GM12801 (cell line): Measurements from ENCODE around the gene PTPRN.

Experiments
- TF ChIP-seq, protein P1 (sequence below): IDR thresholded peaks from one replicate; pipeline ENCODE4 v1.5.1; 2011; ENCODE audit warnings: control low read depth; ENCODE audit not compliant: insufficient read length; ENCODE audit errors: extremely low read depth

PTPRN gene

DNA sequence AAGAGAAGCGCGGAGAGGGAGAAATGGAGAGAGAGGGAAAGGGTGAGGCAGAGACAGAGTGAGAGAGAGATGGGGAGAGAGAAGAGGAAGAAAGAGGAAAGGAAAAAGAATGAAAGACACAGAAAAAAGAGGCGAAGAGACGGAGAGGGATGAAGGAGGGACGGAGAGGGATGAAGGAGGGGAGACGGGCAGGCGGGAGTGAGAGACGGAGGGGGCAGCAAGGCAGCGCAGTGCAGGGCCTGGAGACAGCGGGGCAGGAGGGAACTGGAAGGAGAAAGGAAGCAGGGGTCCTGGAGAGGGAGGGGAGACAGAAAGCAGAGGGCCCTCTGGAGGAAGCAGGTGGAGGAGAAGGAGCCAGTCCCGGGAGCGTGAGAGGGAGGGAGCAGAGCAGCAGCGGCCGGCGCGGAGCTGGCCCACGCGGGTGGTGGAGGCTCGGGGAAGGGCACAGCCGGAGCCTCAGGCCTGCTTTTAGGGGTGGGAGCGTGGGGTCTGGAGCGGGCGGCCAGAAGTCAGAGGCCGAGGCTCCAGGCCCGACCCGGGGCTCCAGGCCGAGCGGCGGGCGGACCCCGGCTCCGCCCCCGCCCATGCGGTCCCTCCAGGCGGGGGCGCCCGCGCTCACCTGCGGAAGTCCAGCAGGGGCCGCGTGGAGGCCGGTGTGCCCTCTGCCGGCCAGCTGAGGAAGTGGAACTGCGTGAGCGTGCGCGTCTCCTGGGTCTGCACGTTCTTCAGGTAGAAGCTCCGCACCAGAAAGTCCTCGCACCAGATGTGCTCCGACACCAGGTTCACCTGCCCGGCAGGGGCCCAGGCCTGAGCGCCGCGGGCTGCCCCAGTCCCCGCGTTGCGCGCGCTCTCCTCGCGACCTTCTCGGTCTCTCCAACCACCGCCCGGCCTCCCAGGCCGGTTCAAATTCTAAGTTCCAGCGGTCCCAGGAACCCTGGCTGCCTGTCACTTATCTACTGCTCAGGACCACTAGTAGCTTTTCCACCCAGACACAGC lies 14.5 kb downstream of the PTPRN start:
- TF ChIP-seq, protein P1, sequence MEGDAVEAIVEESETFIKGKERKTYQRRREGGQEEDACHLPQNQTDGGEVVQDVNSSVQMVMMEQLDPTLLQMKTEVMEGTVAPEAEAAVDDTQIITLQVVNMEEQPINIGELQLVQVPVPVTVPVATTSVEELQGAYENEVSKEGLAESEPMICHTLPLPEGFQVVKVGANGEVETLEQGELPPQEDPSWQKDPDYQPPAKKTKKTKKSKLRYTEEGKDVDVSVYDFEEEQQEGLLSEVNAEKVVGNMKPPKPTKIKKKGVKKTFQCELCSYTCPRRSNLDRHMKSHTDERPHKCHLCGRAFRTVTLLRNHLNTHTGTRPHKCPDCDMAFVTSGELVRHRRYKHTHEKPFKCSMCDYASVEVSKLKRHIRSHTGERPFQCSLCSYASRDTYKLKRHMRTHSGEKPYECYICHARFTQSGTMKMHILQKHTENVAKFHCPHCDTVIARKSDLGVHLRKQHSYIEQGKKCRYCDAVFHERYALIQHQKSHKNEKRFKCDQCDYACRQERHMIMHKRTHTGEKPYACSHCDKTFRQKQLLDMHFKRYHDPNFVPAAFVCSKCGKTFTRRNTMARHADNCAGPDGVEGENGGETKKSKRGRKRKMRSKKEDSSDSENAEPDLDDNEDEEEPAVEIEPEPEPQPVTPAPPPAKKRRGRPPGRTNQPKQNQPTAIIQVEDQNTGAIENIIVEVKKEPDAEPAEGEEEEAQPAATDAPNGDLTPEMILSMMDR = peak; percentile 43

DNA sequence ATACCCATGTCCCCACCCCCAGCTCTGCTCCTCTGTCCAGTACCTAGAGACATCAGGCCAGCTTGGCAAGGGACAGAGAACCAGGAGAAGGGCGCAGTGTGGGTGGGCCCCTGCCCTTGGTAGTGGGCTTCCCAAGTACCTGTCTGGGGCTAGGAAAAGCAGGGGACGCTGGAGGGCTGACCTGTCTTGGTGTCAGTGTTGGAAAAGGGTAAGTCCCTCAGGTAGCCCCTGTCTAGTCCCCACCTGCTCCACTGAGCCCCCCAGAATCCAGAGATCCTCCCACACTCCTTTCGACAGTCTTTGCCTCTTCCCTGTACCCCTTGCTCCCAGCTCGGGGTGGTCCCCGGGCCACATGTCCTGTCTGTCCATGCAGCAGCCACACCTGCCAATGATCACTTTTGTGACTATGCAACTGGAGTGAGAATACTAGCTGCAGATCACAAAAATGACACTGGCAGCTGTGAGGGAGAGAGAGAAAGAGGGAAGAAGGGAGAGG lies 15.4 kb downstream of the PTPRN start:
- TF ChIP-seq, protein P1 = no peak

DNA sequence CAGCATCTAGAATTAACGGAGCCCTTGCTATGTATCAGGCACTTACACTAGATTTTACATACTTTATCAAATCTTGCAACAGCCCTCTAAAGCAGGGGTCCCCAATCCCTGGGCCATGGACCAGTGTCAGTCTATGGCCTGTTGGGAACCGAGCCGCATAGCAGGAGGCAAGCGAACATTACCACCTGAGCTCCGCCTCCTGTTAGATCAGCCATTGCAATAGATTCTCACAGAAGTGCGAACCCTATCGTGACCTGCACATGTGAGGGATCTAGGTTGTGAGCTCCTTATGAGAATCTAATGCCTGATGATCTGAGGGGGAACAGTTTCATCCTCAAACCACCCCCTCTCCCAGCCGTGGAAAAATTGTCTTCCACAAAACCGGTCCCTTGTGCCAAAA lies 16.6 kb downstream of the PTPRN start:
- TF ChIP-seq, protein P1 = no peak

DNA sequence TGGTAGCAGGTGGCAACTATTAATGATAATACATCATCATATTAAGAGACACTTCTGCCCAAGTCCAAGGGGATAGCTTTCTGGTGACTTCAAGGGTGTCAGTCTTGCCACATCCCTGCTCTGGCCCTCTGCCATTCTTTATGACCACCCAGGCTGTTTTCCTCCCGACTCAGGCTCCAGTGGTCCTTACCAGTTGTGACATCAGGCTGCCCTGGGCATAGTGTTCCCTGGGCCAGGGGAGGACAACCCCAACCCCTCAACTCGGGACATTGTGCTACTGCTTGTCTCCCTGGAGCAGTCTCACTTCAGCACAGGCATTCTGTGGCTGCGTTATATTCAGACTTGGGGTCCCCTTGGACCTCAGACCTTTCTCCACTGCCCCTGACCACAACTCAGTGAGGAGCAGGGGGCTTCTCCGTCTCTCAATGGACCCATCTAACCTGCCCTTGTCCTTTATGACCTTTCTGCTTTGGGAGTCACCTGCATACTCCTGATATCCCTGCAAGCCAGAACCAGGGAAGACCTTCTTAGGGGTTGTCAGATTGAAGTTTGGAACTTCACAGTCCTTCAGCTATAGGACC lies 17.2 kb downstream of the PTPRN start:
- TF ChIP-seq, protein P1 = no peak

DNA sequence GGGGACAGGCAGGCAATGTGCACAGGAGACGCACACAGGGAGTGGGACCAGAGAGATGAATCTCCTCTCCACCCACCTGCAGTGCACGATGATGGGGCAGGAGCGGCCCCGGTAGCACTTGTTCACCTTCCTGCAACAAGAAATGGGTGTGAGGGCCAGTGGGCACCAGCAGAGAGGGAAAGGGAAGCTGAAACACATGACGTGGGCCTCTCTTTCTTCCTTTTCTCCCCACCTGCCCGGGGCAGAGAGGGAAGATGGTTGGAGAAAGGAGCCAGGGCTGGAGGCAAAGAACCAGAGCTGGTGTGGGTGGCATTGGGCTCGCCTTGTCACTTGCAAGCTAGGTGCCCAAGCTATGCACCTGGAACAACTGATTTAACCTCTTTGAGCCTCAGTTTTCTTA lies 17.8 kb downstream of the PTPRN start:
- TF ChIP-seq, protein P1 = no peak

DNA sequence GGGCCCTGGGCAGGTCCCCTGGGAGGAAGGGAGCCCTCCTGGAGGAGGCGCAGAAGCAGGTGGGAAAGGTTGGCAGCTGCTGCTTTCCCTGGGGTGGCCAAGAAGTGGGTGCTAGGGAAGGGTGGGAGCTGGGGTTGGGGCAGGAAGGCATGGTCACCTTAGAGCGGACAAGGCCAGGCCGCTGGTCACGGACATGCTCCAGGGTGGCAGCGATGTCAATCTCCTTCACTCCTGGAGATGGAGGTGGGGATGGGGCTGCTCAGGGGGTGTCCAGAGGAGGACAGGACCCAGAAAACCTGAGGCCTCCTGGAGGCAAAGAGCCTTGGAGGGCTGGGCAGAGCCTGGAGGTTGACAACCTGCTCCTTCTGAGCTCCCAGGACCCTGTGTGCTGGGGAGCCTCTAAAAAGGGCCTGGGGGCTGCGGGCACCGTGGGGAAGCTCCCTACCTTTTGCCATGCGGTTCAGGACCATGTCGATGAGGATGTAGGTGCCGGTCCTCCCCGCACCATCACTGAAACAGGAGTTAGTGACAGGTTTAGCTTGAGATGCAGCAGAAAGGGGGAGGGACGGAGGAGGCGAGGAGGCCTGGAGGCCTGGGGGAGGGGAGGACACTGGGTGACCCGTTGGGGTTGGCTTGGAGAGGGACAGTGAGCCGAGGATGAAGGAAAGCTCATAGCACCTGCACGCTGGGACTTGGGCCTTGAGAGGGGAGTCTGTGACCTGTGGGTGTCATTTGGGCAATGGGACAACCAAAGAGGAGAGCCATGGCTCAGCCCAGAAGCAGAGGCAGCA lies 18.6 kb downstream of the PTPRN start:
- TF ChIP-seq, protein P1 = no peak
